ENCODE measurements around the gene FAM120A.

The FAM120A gene

GRCh38 chr9:93471124-93471523 is 19.6 kb downstream of the FAM120A start:
- DNase-seq = no peak

GRCh38 chr9:93473411-93473810 is 21.9 kb downstream of the FAM120A start:
- DNase-seq = no peak

- DNase-seq = no peak
Observed at GRCh38 chr9:93475108-93475507, 23.6 kb downstream of the FAM120A start.

- DNase-seq = no peak
Observed at GRCh38 chr9:93475856-93476255, 24.4 kb downstream of the FAM120A start.

GRCh38 chr9:93476924-93477323 is 25.4 kb downstream of the FAM120A start:
- no peak for DNase-seq

GRCh38 chr9:93477397-93477796 is 25.9 kb downstream of the FAM120A start:
- DNase-seq = no peak

GRCh38 chr9:93479726-93480125 is 28.2 kb downstream of the FAM120A start:
- no peak for DNase-seq

- DNase-seq = no peak
Observed at GRCh38 chr9:93480262-93480661, 28.8 kb downstream of the FAM120A start.

- no peak for DNase-seq
Observed at GRCh38 chr9:93480728-93481324, 29.3 kb downstream of the FAM120A start.

GRCh38 chr9:93483497-93483896 is 32.0 kb downstream of the FAM120A start:
- no peak for DNase-seq

GRCh38 chr9:93486268-93486667 is 34.8 kb downstream of the FAM120A start:
- no peak for DNase-seq

- DNase-seq = no peak
Observed at GRCh38 chr9:93488244-93488643, 36.8 kb downstream of the FAM120A start.

GRCh38 chr9:93491593-93492232 is 40.2 kb downstream of the FAM120A start:
- no peak for DNase-seq

GRCh38 chr9:93492327-93492726 is 40.8 kb downstream of the FAM120A start:
- DNase-seq = no peak

GRCh38 chr9:93493949-93494348 is 42.5 kb downstream of the FAM120A start:
- no peak for DNase-seq

GRCh38 chr9:93496285-93496684 is 44.8 kb downstream of the FAM120A start:
- no peak for DNase-seq

- no peak for DNase-seq
Observed at GRCh38 chr9:93500571-93501298, 49.2 kb downstream of the FAM120A start.

- DNase-seq = no peak
Observed at GRCh38 chr9:93501406-93501805, 49.9 kb downstream of the FAM120A start.

GRCh38 chr9:93503381-93503780 is 51.9 kb downstream of the FAM120A start:
- no peak for DNase-seq

GRCh38 chr9:93505541-93506132 is 54.2 kb downstream of the FAM120A start:
- no peak for DNase-seq

GRCh38 chr9:93507768-93508167 is 56.3 kb downstream of the FAM120A start:
- no peak for DNase-seq

- no peak for DNase-seq
Observed at GRCh38 chr9:93508207-93508606, 56.7 kb downstream of the FAM120A start.

- no peak for DNase-seq
Observed at GRCh38 chr9:93509084-93509483, 57.6 kb downstream of the FAM120A start.

GRCh38 chr9:93510041-93510440 is 58.6 kb downstream of the FAM120A start:
- DNase-seq = no peak

Measured in effector CD4-positive, alpha-beta T cell (primary cell).